B cell (primary cell): Measurements from ENCODE around the gene TXNDC15. TPM values are rescaled to one million over a fixed set of nuclear protein-coding genes. Genes with fewer than 3 reads are reported as not detected.
A peak's percentile ranks its signal among the peaks of the same experiment; 100 is the strongest.

ENCODE experiments used
- ATAC-seq: fragments of 200-7000 bp; cut with Tn5 transposase; one replicate; pipeline ENCODE4 v1.10.0; 2021; ENCODE audit warnings: low read depth, mild to moderate bottlenecking, moderate number of reproducible peaks, moderate library complexity
- CTCF ChIA-PET: fragments of 350-600 bp; sonication (Branson Sonifier 250); formaldehyde crosslinking; loops from one replicate; lab custom pipeline; 2021; ENCODE audit warnings: antibody characterized with exemption, inconsistent platforms; lab: Charles Lee
- POLR2A ChIA-PET: fragments of 350-600 bp; sonication (Branson Sonifier 250); formaldehyde crosslinking; loops from one replicate; lab custom pipeline; 2021; ENCODE audit warnings: antibody characterized with exemption; lab: Charles Lee
- DNase-seq: peaks from one replicate; pipeline ENCODE4 v3.0.0; 2013
- H2AFZ ChIP-seq: 2 replicates; pipeline ENCODE4 v1.6.1; 2012; ENCODE audit warnings: mild to moderate bottlenecking, low read depth, low read length; ENCODE audit not compliant: insufficient read depth, poor library complexity, severe bottlenecking
- H3K27ac ChIP-seq, 2 donors: 1 replicate in 1 of 2; 2 replicates in 1 of 2; pipeline ENCODE4 v1.5.1; 2012 to 2013; ENCODE audit warnings: low read length in 2 of 2, mild to moderate bottlenecking in 2 of 2, moderate library complexity in 1 of 2
- H3K27me3 ChIP-seq, 4 experiments: fragments of 200-600 bp in 1 of 4; sonication (generic) in 1 of 4; replicated peaks in 1 of 4; 1 replicate in 2 of 4; 2 replicates in 2 of 4; pipeline versions ENCODE4 v1.6.1 to v1.7.0; 2013 to 2016; ENCODE audit warnings: low read length in 3 of 4, mild to moderate bottlenecking in 2 of 4, mixed read lengths in 1 of 4, moderate library complexity in 1 of 4; ENCODE audit not compliant: insufficient read depth in 4 of 4, control insufficient read depth in 3 of 4; ENCODE audit errors: control extremely low read depth in 1 of 4
- H3K36me3 ChIP-seq, 2 experiments: replicated peaks in 1 of 2; 1 replicate in 1 of 2; 2 replicates in 1 of 2; pipeline versions ENCODE4 v1.6.1 to v1.7.1; 2013; ENCODE audit warnings: low read length in 1 of 2; ENCODE audit not compliant: insufficient read depth in 2 of 2, control insufficient read depth in 1 of 2; ENCODE audit errors: control extremely low read depth in 1 of 2, extremely low read depth in 1 of 2
- H3K4me1 ChIP-seq, 2 donors: fragments of 200-600 bp in 1 of 2; sonication (generic) in 1 of 2; 1 replicate in 1 of 2; 2 replicates in 1 of 2; pipeline versions ENCODE4 v1.5.1 to v1.6.1; 2013 to 2017; ENCODE audit warnings: low read length in 2 of 2; ENCODE audit not compliant: control insufficient read depth in 2 of 2, insufficient read depth in 2 of 2
- H3K4me2 ChIP-seq: replicated peaks from 2 replicates; pipeline ENCODE3; 2012; ENCODE audit warnings: mild to moderate bottlenecking, low read depth, low read length; ENCODE audit not compliant: poor library complexity, severe bottlenecking
- H3K4me3 ChIP-seq, 5 experiments: fragments of 200-600 bp in 1 of 5; sonication (generic) in 1 of 5; 1 replicate in 3 of 5; 2 replicates in 2 of 5; pipeline versions ENCODE4 v1.5.1 to v1.7.0; 2011 to 2016; ENCODE audit warnings: low read length in 4 of 5, mild to moderate bottlenecking in 4 of 5, low read depth in 2 of 5, control low read depth in 1 of 5, moderate library complexity in 1 of 5; ENCODE audit not compliant: insufficient read depth in 1 of 5; ENCODE audit errors: control extremely low read depth in 1 of 5, extremely low read depth in 1 of 5
- H3K79me2 ChIP-seq: fragments of 200-600 bp; sonication (generic); one replicate; pipeline ENCODE4 v1.6.0; 2016; ENCODE audit warnings: low read length; ENCODE audit not compliant: control insufficient read depth, insufficient read depth
- H3K9ac ChIP-seq: fragments of 200-600 bp; sonication (generic); 2 replicates; pipeline ENCODE4 v1.6.1; 2017; ENCODE audit warnings: mild to moderate bottlenecking, low read length, moderate library complexity
- H3K9me3 ChIP-seq, 3 donors: one replicate each; pipeline versions ENCODE4 v1.6.1 to v1.7.1; 2013; ENCODE audit warnings: low read length in 2 of 3; ENCODE audit not compliant: control insufficient read depth in 2 of 3, insufficient read depth in 1 of 3; ENCODE audit errors: control extremely low read depth in 1 of 3
- H4K20me1 ChIP-seq: 2 replicates; pipeline ENCODE4 v1.6.0; 2012; ENCODE audit warnings: mild to moderate bottlenecking, low read length; ENCODE audit not compliant: insufficient read depth, control insufficient read depth, poor library complexity, severe bottlenecking
- H3K27ac Mint-ChIP-seq: one replicate; pipeline ENCODE4 v1.8.0; 2021; ENCODE audit warnings: mixed read lengths
- H3K27me3 Mint-ChIP-seq: one replicate; pipeline ENCODE4 v1.8.0; 2021; ENCODE audit warnings: mixed read lengths
- H3K4me1 Mint-ChIP-seq: one replicate; pipeline ENCODE4 v1.8.0; 2021; ENCODE audit warnings: mixed read lengths
- H3K4me3 Mint-ChIP-seq: one replicate; pipeline ENCODE4 v1.8.0; 2021; ENCODE audit warnings: mixed read lengths
- H3K9me3 Mint-ChIP-seq: one replicate; pipeline ENCODE4 v1.8.0; 2022; ENCODE audit warnings: mixed read lengths; ENCODE audit not compliant: insufficient read depth
- EZH2 ChIP-seq: IDR thresholded peaks from 2 replicates; pipeline ENCODE4 v1.6.1; 2012; ENCODE audit warnings: borderline replicate concordance, low read depth, mild to moderate bottlenecking, moderate library complexity, low read length; ENCODE audit not compliant: insufficient read depth, poor library complexity, severe bottlenecking
- WGBS: methylation state at CpG from one replicate; pipeline ENCODE4 v1.1.5; 2013; ENCODE audit warnings: missing lambda C conversion rate; ENCODE audit not compliant: insufficient coverage; 5-methylcytosine and 5-hydroxymethylcytosine counted together
- intact Hi-C: fragments of 100-400 bp; cut with micrococcal nuclease; formaldehyde crosslinking; loops from one replicate; pipeline ENCODE4 v1.10.0; 2022
- polyA plus RNA-seq: library from polyadenylated mRNA; depleted of rRNA; stranded (reverse); fragments of >200 nt; gene quantifications from 2 replicates; pipeline ENCODE4 v1.2.3, GENCODE V29; 2012
- total RNA-seq, 2 donors: library from RNA; stranded (reverse); fragments of 120-200 nt in 1 of 2; gene quantifications; 1 replicate in 1 of 2; 2 replicates in 1 of 2; pipeline versions ENCODE4 v1.2.3 to v1.2.4, GENCODE V29; 2013 to 2022
- TF ChIP-seq, protein P1 (sequence below): fragments of 200-600 bp; IDR thresholded peaks from one replicate; pipeline ENCODE4 v1.8.0; 2022; ENCODE audit warnings: antibody characterized with exemption, mild to moderate bottlenecking

The TXNDC15 gene
- total and polyA plus RNA-seq, 2 donors (not counting 1 experiment from before 2014, with no cell fraction given), result 18.5 to 50.4 TPM

DNA sequence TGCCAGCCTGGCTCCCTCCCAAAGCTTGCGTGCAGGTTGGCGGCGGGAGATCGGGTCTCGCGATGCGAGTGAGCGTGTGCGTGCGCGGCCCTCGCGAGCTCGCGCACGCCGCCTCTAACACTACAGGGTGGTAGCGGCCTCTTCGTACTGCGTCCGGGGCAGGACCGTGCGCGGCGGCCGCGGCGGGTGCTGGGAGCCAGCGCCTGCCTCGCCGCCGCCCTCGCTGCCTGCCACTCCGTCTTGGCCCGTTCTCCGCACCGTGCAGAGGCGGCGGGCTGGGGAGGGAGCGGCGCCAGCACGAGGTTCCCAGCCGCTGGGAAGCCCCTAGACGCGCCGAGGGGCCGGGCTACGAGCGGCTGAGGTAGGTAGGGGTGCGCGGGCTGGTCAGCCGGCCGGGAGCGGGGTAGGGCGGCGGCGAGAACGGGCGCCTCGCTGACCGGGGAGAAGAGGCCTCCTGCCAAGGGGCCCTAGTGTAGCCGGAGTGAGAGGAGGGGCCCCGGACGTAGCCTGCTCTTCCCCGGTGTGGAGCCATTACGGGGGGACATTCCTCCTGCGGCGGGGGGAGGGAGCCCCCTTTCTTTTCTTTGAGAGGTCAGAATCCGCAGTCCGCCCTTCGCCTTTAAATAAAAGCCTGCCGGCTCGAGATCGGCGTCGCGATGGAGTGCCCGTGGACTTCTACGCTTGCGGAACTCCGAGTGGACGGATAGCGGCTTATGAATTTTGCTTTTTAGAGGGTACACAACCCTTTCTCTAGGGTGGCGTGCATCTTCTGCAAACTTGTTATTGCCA lies 28.1 kb upstream of the TXNDC15 start, which contains the start of gene C5orf24:
Gene C5orf24, plus strand, starts transcription at position 117 of the 789 bp plus-strand sequence. CDS start 8,933 bp downstream, outside the sequence.
- peak; percentile 91 for ATAC-seq
- intact Hi-C loops, result loop anchor here (1.0 to 10.0 kb wide), 5 partner anchors 28 to 201 kb away; partner anchors contain the start of genes CAMLG, DDX46, PCBD2 and SEC24A
- Histone ChIP-seq H4K20me1 (peaks cover under 1% of the 10 kb centered on the region), H3K9ac (peak within 1 kb of the TSS; percentile 87), H3K4me2 (peak within 1 kb of the TSS; percentile 85), H3K4me1 (peaks cover 17 to 21% of the 10 kb centered on the region in 2 donors), H3K4me3 (peak within 1 kb of the TSS; percentile 84 to 93 (median 87)), H3K79me2 (peaks cover 44% of the 10 kb centered on the region), H3K27ac (peak within 1 kb of the TSS; percentile 86 to 93), H3K9me3 (no peaks in the 10 kb centered on the region), H2AFZ (peak within 1 kb of the TSS; percentile 85), H3K36me3 (peaks cover 0 to 3% of the 10 kb centered on the region in 2 experiments), H3K27me3 (no peaks in the 10 kb centered on the region)
- Mint-ChIP-seq H3K4me1 (peaks cover 25% of the 10 kb centered on the region), H3K27me3 (no peaks in the 10 kb centered on the region), H3K4me3 (peak within 1 kb of the TSS; percentile 95), H3K27ac (peak within 1 kb of the TSS; percentile 95), H3K9me3 (no peaks in the 10 kb centered on the region)
- peak; percentile 97 for DNase-seq
- TF ChIP-seq, protein P1, sequence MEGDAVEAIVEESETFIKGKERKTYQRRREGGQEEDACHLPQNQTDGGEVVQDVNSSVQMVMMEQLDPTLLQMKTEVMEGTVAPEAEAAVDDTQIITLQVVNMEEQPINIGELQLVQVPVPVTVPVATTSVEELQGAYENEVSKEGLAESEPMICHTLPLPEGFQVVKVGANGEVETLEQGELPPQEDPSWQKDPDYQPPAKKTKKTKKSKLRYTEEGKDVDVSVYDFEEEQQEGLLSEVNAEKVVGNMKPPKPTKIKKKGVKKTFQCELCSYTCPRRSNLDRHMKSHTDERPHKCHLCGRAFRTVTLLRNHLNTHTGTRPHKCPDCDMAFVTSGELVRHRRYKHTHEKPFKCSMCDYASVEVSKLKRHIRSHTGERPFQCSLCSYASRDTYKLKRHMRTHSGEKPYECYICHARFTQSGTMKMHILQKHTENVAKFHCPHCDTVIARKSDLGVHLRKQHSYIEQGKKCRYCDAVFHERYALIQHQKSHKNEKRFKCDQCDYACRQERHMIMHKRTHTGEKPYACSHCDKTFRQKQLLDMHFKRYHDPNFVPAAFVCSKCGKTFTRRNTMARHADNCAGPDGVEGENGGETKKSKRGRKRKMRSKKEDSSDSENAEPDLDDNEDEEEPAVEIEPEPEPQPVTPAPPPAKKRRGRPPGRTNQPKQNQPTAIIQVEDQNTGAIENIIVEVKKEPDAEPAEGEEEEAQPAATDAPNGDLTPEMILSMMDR, result no peak
- TF ChIP-seq EZH2, result no peak
- POLR2A ChIA-PET, result interaction anchor here (0.6 to 2.1 kb wide), 9 partner anchors 22 to 619 kb away, joined by 3 to 32 read pairs (median 5); partner anchors contain the start of genes CAMLG, DDX46, PCBD2 and PPP2CA
- under 1% methylated on average over 83 of the region's 84 CpGs for WGBS
- CTCF ChIA-PET, result interaction anchor here (0.9 to 3.8 kb wide), 12 partner anchors 10 to 87 kb away, joined by 3 to 36 read pairs (median 6); partner anchors contain the start of genes DDX46, PCBD2 and TXNDC15
